CD4-positive, alpha-beta T cell (primary cell): ENCODE results near the gene ARHGAP6. TPM values are rescaled to one million over a fixed set of nuclear protein-coding genes. Genes with fewer than 3 reads are reported as not detected.
A peak's percentile ranks its signal among the peaks of the same experiment; 100 is the strongest.

Experiments used
- ATAC-seq: fragments of 200-7000 bp; cut with Tn5 transposase; one replicate; pipeline ENCODE4 v1.10.0; 2022; ENCODE audit warnings: mild to moderate bottlenecking; ENCODE audit not compliant: poor library complexity
- CTCF ChIA-PET: fragments of 350-600 bp; sonication (Branson Sonifier 250); formaldehyde crosslinking; loops from one replicate; lab custom pipeline; 2021; ENCODE audit warnings: antibody characterized with exemption, inconsistent platforms; lab: Charles Lee
- POLR2A ChIA-PET: fragments of 350-600 bp; sonication (Branson Sonifier 250); formaldehyde crosslinking; loops from one replicate; lab custom pipeline; 2021; ENCODE audit warnings: antibody characterized with exemption, inconsistent platforms; lab: Charles Lee
- DNase-seq, 14 experiments: peaks; one replicate each; pipeline ENCODE4 v3.0.0-alpha.2; 2013 to 2020; ENCODE audit warnings: mixed read lengths in 2 of 14
- H3K27ac ChIP-seq, 2 donors: one replicate each; pipeline versions ENCODE4 v1.5.1 to v1.7.0; 2013; ENCODE audit warnings: low read length in 2 of 2, low read depth in 1 of 2, mild to moderate bottlenecking in 1 of 2
- H3K27me3 ChIP-seq, 2 experiments: 1 replicate in 1 of 2; 2 replicates in 1 of 2; pipeline versions ENCODE4 v1.6.1 to v1.7.0; 2013; ENCODE audit warnings: low read length in 2 of 2, control low read depth in 1 of 2, mild to moderate bottlenecking in 1 of 2, moderate library complexity in 1 of 2; ENCODE audit not compliant: insufficient read depth in 2 of 2, control insufficient read depth in 1 of 2
- H3K36me3 ChIP-seq: one replicate; pipeline ENCODE4 v1.6.1; 2013; ENCODE audit warnings: low read length, control low read depth; ENCODE audit not compliant: insufficient read depth
- H3K4me1 ChIP-seq: one replicate; pipeline ENCODE4 v1.6.1; 2013; ENCODE audit warnings: low read length, control low read depth; ENCODE audit not compliant: insufficient read depth
- H3K4me3 ChIP-seq: one replicate; pipeline ENCODE4 v1.5.1; 2013; ENCODE audit warnings: mild to moderate bottlenecking, low read length, moderate library complexity
- H3K9me3 ChIP-seq, 2 experiments: 1 replicate in 1 of 2; 2 replicates in 1 of 2; pipeline versions ENCODE4 v1.6.1 to v1.7.0; 2013; ENCODE audit warnings: low read length in 2 of 2, mild to moderate bottlenecking in 2 of 2, control low read depth in 1 of 2, moderate library complexity in 1 of 2; ENCODE audit not compliant: control insufficient read depth in 1 of 2, insufficient read depth in 1 of 2
- H3K27ac Mint-ChIP-seq: one replicate; pipeline ENCODE4 v1.8.0; 2020; ENCODE audit warnings: mixed read lengths
- H3K27me3 Mint-ChIP-seq: one replicate; pipeline ENCODE4 v1.8.0; 2021; ENCODE audit warnings: mixed read lengths
- H3K36me3 Mint-ChIP-seq: one replicate; pipeline ENCODE4 v1.8.0; 2021; ENCODE audit warnings: low read depth, mixed read lengths
- H3K4me1 Mint-ChIP-seq: one replicate; pipeline ENCODE4 v1.8.0; 2021; ENCODE audit warnings: low read depth, mixed read lengths
- H3K4me3 Mint-ChIP-seq: one replicate; pipeline ENCODE4 v1.8.0; 2020; ENCODE audit warnings: mild to moderate bottlenecking, mixed read lengths
- H3K9me3 Mint-ChIP-seq: one replicate; pipeline ENCODE4 v1.8.0; 2020; ENCODE audit warnings: mixed read lengths
- CTCF ChIP-seq: fragments of 200-600 bp; IDR thresholded peaks from one replicate; pipeline ENCODE4 v1.8.0; 2022; ENCODE audit warnings: antibody characterized with exemption, mild to moderate bottlenecking
- intact Hi-C, 2 experiments: fragments of 100-400 bp; cut with DNase I in 1 of 2; cut with micrococcal nuclease in 1 of 2; formaldehyde crosslinking; loops; one replicate each; pipeline versions ENCODE4 v1.15.1 to v1.9.0; 2023 to 2025; cut with DNase I, micrococcal nuclease
- total RNA-seq, 174 experiments: library from RNA in 2 of 174; stranded (reverse) in 2 of 174; gene quantifications; one replicate each; pipeline ENCODE4 v1.2.3 and lab custom pipeline; 2021 to 2026

The ARHGAP6 gene
- total RNA-seq, 2 experiments from 2014 or later, result not detected

GRCh38 chrX:11331788-11332187 is 333.9 kb downstream of the ARHGAP6 start:
- TF ChIP-seq CTCF, result no peak
- H3K4me1 Mint-ChIP-seq, result no peaks in the 10 kb centered on the region
- H3K4me1 ChIP-seq, result no peaks in the 10 kb centered on the region
- H3K27me3 ChIP-seq, result no peaks in the 10 kb centered on the region
- no peaks in the 10 kb centered on the region for H3K9me3 ChIP-seq
- no peak overlapping the region for H3K4me3 Mint-ChIP-seq
- no peaks in the 10 kb centered on the region for H3K36me3 ChIP-seq
- H3K4me3 ChIP-seq, result no peak overlapping the region
- ATAC-seq (no peak), DNase-seq (no peak)
- no peaks in the 10 kb centered on the region for H3K36me3 Mint-ChIP-seq
- H3K27ac Mint-ChIP-seq, result no peak overlapping the region
- no peaks in the 10 kb centered on the region for H3K9me3 Mint-ChIP-seq
- H3K27me3 Mint-ChIP-seq, result no peaks in the 10 kb centered on the region
- POLR2A ChIA-PET, result no interaction called here
- H3K27ac ChIP-seq, result no peak overlapping the region
- CTCF ChIA-PET, result no interaction called here
- intact Hi-C loops, result no loop called here

GRCh38 chrX:11329021-11329420 is 336.7 kb downstream of the ARHGAP6 start:
- Mint-ChIP-seq H3K9me3 (no peaks in the 10 kb centered on the region), H3K4me1 (no peaks in the 10 kb centered on the region), H3K36me3 (no peaks in the 10 kb centered on the region), H3K4me3 (no peak overlapping the region), H3K27me3 (no peaks in the 10 kb centered on the region), H3K27ac (no peak overlapping the region)
- DNase-seq, result peak in 1 of 14 experiments; percentile 1
- no peaks in the 10 kb centered on the region for H3K4me1 ChIP-seq
- intact Hi-C loops, result no loop called here
- no peaks in the 10 kb centered on the region for H3K9me3 ChIP-seq
- no peak overlapping the region for H3K4me3 ChIP-seq
- ChIA-PET CTCF (no interaction called here), POLR2A (interaction anchor here (0.8 kb wide), 1 partner anchor 173 kb away, joined by 3 read pairs; no protein-coding TSS in a partner anchor)
- H3K27ac ChIP-seq, result no peak overlapping the region
- H3K27me3 ChIP-seq, result no peaks in the 10 kb centered on the region
- no peaks in the 10 kb centered on the region for H3K36me3 ChIP-seq
- ATAC-seq, result no peak
- TF ChIP-seq CTCF, result no peak

- Histone ChIP-seq H3K4me3 (no peak overlapping the region), H3K4me1 (no peaks in the 10 kb centered on the region), H3K27ac (no peak overlapping the region), H3K27me3 (no peaks in the 10 kb centered on the region), H3K36me3 (no peaks in the 10 kb centered on the region), H3K9me3 (no peaks in the 10 kb centered on the region)
- no peak for DNase-seq
- Mint-ChIP-seq H3K4me3 (no peak overlapping the region), H3K36me3 (no peaks in the 10 kb centered on the region), H3K27ac (no peak overlapping the region), H3K27me3 (no peaks in the 10 kb centered on the region), H3K4me1 (no peaks in the 10 kb centered on the region), H3K9me3 (no peaks in the 10 kb centered on the region)
- ATAC-seq, result no peak
- CTCF ChIA-PET, result no interaction called here
- POLR2A ChIA-PET, result no interaction called here
- intact Hi-C loops, result no loop called here
- no peak for TF ChIP-seq CTCF
Measured at GRCh38 chrX:11328134-11328533, 337.6 kb downstream of the ARHGAP6 start.
